ENCODE results near the gene ZNF710. TPM values are rescaled to one million over a fixed set of nuclear protein-coding genes. Genes with fewer than 3 reads are reported as not detected.

Gene ZNF710
- total and polyA plus RNA-seq, 9 of the 15 experiments (the other 6 are each of a cell fraction or from before 2014, with no cell fraction given): 0.56 to 14.2 (median 5.2) TPM

- ATAC-seq (no peak), DNase-seq (ENCODE audit: extremely low read depth in 1 of 4, low spot score in 3 of 4) (no peak), FAIRE-seq (no peak)
- whole genome bisulfite sequencing (ENCODE audit: insufficient coverage, low coverage, missing lambda C conversion rate): 66% methylated on average over 11 of the region's 13 CpGs
- intact Hi-C loops (cut with micrococcal nuclease): no loop called here
- peaks cover 0 to 23% of the 10 kb centered on the region in 2 experiments; a peak in 1 of 5 replicates for H3K4me1 ChIP-seq (replicated peaks in 1 of 2; ENCODE audit: control insufficient read depth in 2 of 2, insufficient read depth in 2 of 2, low read length in 2 of 2)
- H2AFZ ChIP-seq (ENCODE audit: low read depth, low read length): no peak overlapping the region
- no TSS peak for BruUV-seq (replicated peaks)
- ChIA-PET POLR2A (interaction anchor here (0.5 to 0.8 kb wide), 4 partner anchors 7 to 202 kb away, joined by 3 to 4 read pairs (median 4); no protein-coding TSS in a partner anchor), CTCF (ENCODE audit: low intra/inter-chr PET ratio) (interaction anchor here (0.6 kb wide), 1 partner anchor 19 kb away, joined by 3 read pairs; no protein-coding TSS in a partner anchor)
- H3K4me3 ChIP-seq: no peak overlapping the region
- H3K9me1 ChIP-seq (ENCODE audit: control insufficient read depth, insufficient read depth, low read length): no peaks in the 10 kb centered on the region
- no peak overlapping the region for H3K27ac ChIP-seq (ENCODE audit: extremely low read depth, low read depth, low read length)
- H3K36me3 ChIP-seq (ENCODE audit: control insufficient read depth, insufficient read depth, low read length): peaks cover 2% of the 10 kb centered on the region; the same call in 2 of the 3 replicates
- H3K4me2 ChIP-seq (ENCODE audit: insufficient read depth, low read length): no peak overlapping the region
- H3K9ac ChIP-seq (ENCODE audit: insufficient read depth in 1 of 2, low read depth in 2 of 2, low read length in 2 of 2): no peak overlapping the region
- no peaks in the 10 kb centered on the region for H3K27me3 ChIP-seq (ENCODE audit: control insufficient read depth in 2 of 2, insufficient read depth in 2 of 2, low read length in 2 of 2)
- H3K9me3 ChIP-seq (replicated peaks; ENCODE audit: control insufficient read depth, insufficient read depth, low read depth, low read length): no peaks in the 10 kb centered on the region
- no peaks in the 10 kb centered on the region for H4K20me1 ChIP-seq (replicated peaks; ENCODE audit: control insufficient read depth, insufficient read depth, low read length)
- H3K79me2 ChIP-seq (ENCODE audit: control insufficient read depth, insufficient read depth, low read length): no peaks in the 10 kb centered on the region
- no peak for TF ChIP-seq U2AF1 (optimal IDR thresholded peaks at IDR 0.05; ENCODE audit: low read depth, low read length)
- TF ChIP-seq FOXP4 (CRISPR knock-in tag; IDR thresholded peaks at IDR 0.05; ENCODE audit: borderline replicate concordance): no peak
- no peak for TF ChIP-seq YY1 (IDR thresholded peaks at IDR 0.05; ENCODE audit: borderline replicate concordance in 1 of 3, control insufficient read depth in 1 of 3, extremely low read depth in 1 of 3, insufficient read depth in 3 of 3, insufficient read length in 1 of 3, insufficient replicate concordance in 2 of 3, low read depth in 1 of 3, low read length in 2 of 3)
- TF ChIP-seq ZNF316 (IDR thresholded peaks at IDR 0.05): peak; percentile 16; the same call in 1 of the 2 replicates
- in situ Hi-C loops (cut with MboI): loop anchor here (10.0 kb wide), 1 partner anchor 341 kb away; no protein-coding TSS in a partner anchor
Observed at GRCh38 chr15:90075420-90076289, 74.5 kb downstream of the ZNF710 start.

Data from K562 (cell line).